GM23248 (cell line): ENCODE data around the gene CAMTA1. TPM values are rescaled to one million over a fixed set of nuclear protein-coding genes. Genes with fewer than 3 reads are reported as not detected.
A peak's percentile ranks its signal among the peaks of the same experiment; 100 is the strongest.

Experiments
- DNase-seq: peaks from one replicate; pipeline ENCODE4 v3.0.0-alpha.2; 2015
- H2AFZ ChIP-seq: fragments of 200-600 bp; sonication (generic); 2 replicates; pipeline ENCODE4 v1.6.1; 2016; ENCODE audit warnings: antibody characterized with exemption
- H3F3A ChIP-seq: fragments of 200-600 bp; sonication (generic); 2 replicates; pipeline ENCODE4 v1.6.1; 2016; ENCODE audit warnings: mild to moderate bottlenecking, antibody characterized with exemption, mixed run types; ENCODE audit not compliant: insufficient read depth
- H3K27ac ChIP-seq: fragments of 200-600 bp; sonication (generic); 2 replicates; pipeline ENCODE4 v1.5.1; 2016; ENCODE audit warnings: mild to moderate bottlenecking
- H3K27me3 ChIP-seq: fragments of 200-600 bp; sonication (generic); replicated peaks from 2 replicates; pipeline ENCODE4 v1.6.1; 2016; ENCODE audit warnings: mild to moderate bottlenecking; ENCODE audit not compliant: insufficient read depth
- H3K36me3 ChIP-seq: fragments of 200-600 bp; sonication (generic); 2 replicates; pipeline ENCODE4 v1.6.1; 2016; ENCODE audit warnings: low read depth, mild to moderate bottlenecking
- H3K4me1 ChIP-seq: fragments of 200-600 bp; sonication (generic); 2 replicates; pipeline ENCODE4 v1.6.1; 2016; ENCODE audit warnings: mild to moderate bottlenecking; ENCODE audit not compliant: insufficient read depth
- H3K4me2 ChIP-seq: fragments of 200-600 bp; sonication (generic); one replicate; pipeline ENCODE4 v1.6.1; 2016; ENCODE audit warnings: mild to moderate bottlenecking; ENCODE audit not compliant: unreplicated experiment
- H3K4me3 ChIP-seq: fragments of 200-600 bp; sonication (generic); 2 replicates; pipeline ENCODE4 v1.5.1; 2016; ENCODE audit warnings: mild to moderate bottlenecking
- H3K79me2 ChIP-seq: fragments of 200-600 bp; sonication (generic); 2 replicates; pipeline ENCODE4 v1.6.1; 2016; ENCODE audit warnings: mild to moderate bottlenecking; ENCODE audit not compliant: insufficient read depth
- H3K9ac ChIP-seq: fragments of 200-600 bp; sonication (generic); 2 replicates; pipeline ENCODE4 v1.6.1; 2016; ENCODE audit warnings: mild to moderate bottlenecking
- H3K9me2 ChIP-seq: fragments of 200-600 bp; sonication (generic); 2 replicates; pipeline ENCODE4 v1.6.1; 2016; ENCODE audit warnings: mixed run types, mild to moderate bottlenecking, moderate library complexity; ENCODE audit not compliant: insufficient read depth
- H3K9me3 ChIP-seq: fragments of 200-600 bp; sonication (generic); one replicate; pipeline ENCODE4 v1.6.1; 2017; ENCODE audit warnings: low read depth
- H4K20me1 ChIP-seq: fragments of 200-600 bp; sonication (generic); 2 replicates; pipeline ENCODE4 v1.6.0; 2016; ENCODE audit not compliant: insufficient read depth
- EZH2 ChIP-seq: fragments of 200-600 bp; sonication (generic); IDR thresholded peaks from 2 replicates; pipeline ENCODE4 v1.6.1; 2018; ENCODE audit warnings: antibody characterized with exemption, mild to moderate bottlenecking; ENCODE audit not compliant: insufficient read depth, poor library complexity, severe bottlenecking
- EZH2phosphoT487 ChIP-seq: fragments of 200-600 bp; sonication (generic); IDR thresholded peaks from 2 replicates; pipeline ENCODE4 v1.6.1; 2018; ENCODE audit warnings: antibody characterized with exemption, moderate library complexity, mild to moderate bottlenecking, low read depth; ENCODE audit not compliant: insufficient read depth
- WGBS, 2 experiments: methylation state at CpG; one replicate each; pipeline ENCODE4 v1.1.6; 2015 to 2017; ENCODE audit warnings: low lambda C conversion rate in 2 of 2, low coverage in 1 of 2; ENCODE audit errors: missing lambda C conversion rate in 2 of 2; 5-methylcytosine and 5-hydroxymethylcytosine counted together
- in situ Hi-C: fragments of 300-500 bp; cut with MboI; formaldehyde crosslinking; loops from 2 replicates; pipeline ENCODE4 v1.15.0; 2020
- polyA plus RNA-seq: library from polyadenylated mRNA; unstranded; fragments of >200 nt; fragmentation: Nextera tagmentation; extraction: Ambion mirVana; gene quantifications from 2 replicates; pipeline ENCODE4 v1.2.1, GENCODE V29; 2016
- total RNA-seq: library from RNA; depleted of rRNA; stranded (reverse); fragments of >200 nt; shearing (Covaris generic); gene quantifications from 2 replicates; pipeline ENCODE4 v1.2.3, GENCODE V29; 2014

The CAMTA1 gene
- total and polyA plus RNA-seq, 2 experiments from 2014 or later = 50.1 to 165 TPM

DNA sequence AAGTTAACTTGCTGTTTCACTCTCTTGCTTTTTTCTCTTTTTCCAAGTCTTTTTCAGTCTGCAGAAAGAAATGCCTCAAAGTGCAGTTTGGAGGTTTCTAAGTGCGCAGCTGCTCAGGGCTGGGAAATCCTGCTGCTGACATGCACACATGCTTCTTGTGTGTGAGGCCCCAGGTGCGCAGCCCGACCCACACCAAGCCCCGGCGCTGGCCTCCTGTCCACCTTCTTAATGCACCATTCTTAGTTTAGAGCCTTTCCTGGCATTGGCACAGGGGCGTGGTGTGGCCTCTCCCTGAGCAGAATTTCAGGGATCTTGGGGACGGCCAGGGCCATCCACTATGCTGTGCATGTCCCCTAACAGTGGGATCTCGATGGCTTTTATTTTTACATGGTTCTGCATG, 315.2 kb downstream of the CAMTA1 start:
- WGBS, 2 experiments = 29 to 44% methylated on average over 8 of the region's 8 CpGs
- no peaks in the 10 kb centered on the region for H3K9me2 ChIP-seq
- H3K9me3 ChIP-seq = no peaks in the 10 kb centered on the region
- H3K4me1 ChIP-seq = no peaks in the 10 kb centered on the region
- DNase-seq = no peak
- peaks cover 7% of the 10 kb centered on the region for H3F3A ChIP-seq
- in situ Hi-C loops = no loop called here
- no peak overlapping the region for H3K27ac ChIP-seq
- H3K9ac ChIP-seq = no peak overlapping the region
- no peaks in the 10 kb centered on the region for H4K20me1 ChIP-seq
- H3K36me3 ChIP-seq = no peaks in the 10 kb centered on the region
- no peak for TF ChIP-seq EZH2
- TF ChIP-seq EZH2phosphoT487 = no peak
- H3K4me3 ChIP-seq = no peak overlapping the region
- H3K27me3 ChIP-seq = peaks cover 61% of the 10 kb centered on the region
- H3K79me2 ChIP-seq = no peaks in the 10 kb centered on the region
- H2AFZ ChIP-seq = no peak overlapping the region
- no peak overlapping the region for H3K4me2 ChIP-seq

DNA sequence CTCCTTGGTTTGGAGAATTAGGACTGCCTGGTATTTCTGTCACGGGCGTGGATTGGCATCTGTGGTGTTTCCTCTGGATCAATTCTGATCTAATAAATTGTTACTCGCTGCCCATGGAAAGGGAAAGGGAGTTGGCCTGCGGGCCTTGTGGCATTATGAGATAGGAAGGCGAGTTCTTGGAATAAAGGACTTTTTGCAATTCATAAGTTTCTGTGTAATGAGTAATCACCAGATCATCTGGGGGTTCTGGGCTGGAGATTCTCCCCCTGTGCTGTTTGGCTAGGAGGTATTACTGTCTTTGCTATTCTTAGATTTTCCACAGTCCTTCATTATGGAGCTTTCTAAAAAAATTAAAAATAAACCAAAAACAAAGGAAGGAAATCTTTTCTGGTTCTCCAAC, 315.9 kb downstream of the CAMTA1 start:
- Histone ChIP-seq H3K4me2 (no peak overlapping the region), H3K9ac (no peak overlapping the region), H3K36me3 (no peaks in the 10 kb centered on the region), H3K4me1 (no peaks in the 10 kb centered on the region), H3K27ac (no peak overlapping the region), H4K20me1 (no peaks in the 10 kb centered on the region), H2AFZ (no peak overlapping the region), H3K27me3 (peaks cover 57% of the 10 kb centered on the region), H3K9me3 (no peaks in the 10 kb centered on the region), H3K4me3 (no peak overlapping the region), H3K9me2 (no peaks in the 10 kb centered on the region), H3K79me2 (no peaks in the 10 kb centered on the region), H3F3A (peaks cover 7% of the 10 kb centered on the region)
- DNase-seq = no peak
- WGBS, 2 experiments = 49 to 52% methylated on average over 5 of the region's 5 CpGs
- in situ Hi-C loops = no loop called here
- TF ChIP-seq EZH2phosphoT487 = no peak
- no peak for TF ChIP-seq EZH2

DNA sequence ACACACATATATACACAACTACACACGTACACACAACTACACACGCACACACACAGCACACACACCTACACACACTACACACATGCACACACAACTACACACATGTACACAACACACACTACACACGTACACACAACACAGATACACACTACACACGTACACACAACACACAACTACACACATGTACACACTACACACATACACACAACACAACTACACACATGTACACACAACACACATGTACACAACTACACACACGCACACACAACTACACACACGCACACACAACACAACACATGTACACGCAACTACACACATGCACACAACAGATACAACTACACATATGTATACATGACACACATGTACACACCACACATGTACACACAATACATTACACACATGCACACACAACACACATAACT, 318.1 kb downstream of the CAMTA1 start:
- no peak for DNase-seq
- Histone ChIP-seq H4K20me1 (no peaks in the 10 kb centered on the region), H3K36me3 (no peaks in the 10 kb centered on the region), H3K4me3 (no peak overlapping the region), H3K79me2 (no peaks in the 10 kb centered on the region), H3K9me2 (no peaks in the 10 kb centered on the region), H3K9ac (no peak overlapping the region), H3K27me3 (peaks cover 47% of the 10 kb centered on the region), H3K4me1 (no peaks in the 10 kb centered on the region), H2AFZ (no peak overlapping the region), H3K27ac (no peak overlapping the region), H3K9me3 (no peaks in the 10 kb centered on the region), H3F3A (peaks cover 7% of the 10 kb centered on the region), H3K4me2 (no peak overlapping the region)
- in situ Hi-C loops = no loop called here
- no peak for TF ChIP-seq EZH2phosphoT487
- TF ChIP-seq EZH2 = no peak
- WGBS, 2 experiments = 54 to 63% methylated on average over 5 to 7 of the region's 7 CpGs

DNA sequence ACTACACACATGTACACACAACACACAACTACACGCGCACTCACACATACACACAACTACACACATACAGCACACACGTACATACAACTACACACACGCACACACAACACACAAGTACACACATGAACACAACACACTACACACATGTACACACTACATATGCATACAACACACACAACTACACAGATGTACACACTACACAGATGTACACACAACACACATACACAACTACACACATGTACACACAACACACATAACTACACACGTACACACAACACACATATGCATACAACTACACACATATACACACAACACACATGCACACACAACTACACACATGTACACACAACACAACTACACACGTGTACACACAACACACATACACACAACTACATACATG, 318.6 kb downstream of the CAMTA1 start:
- TF ChIP-seq EZH2 = no peak
- no peak for TF ChIP-seq EZH2phosphoT487
- Histone ChIP-seq H3K27me3 (peaks cover 48% of the 10 kb centered on the region), H3K9me3 (no peaks in the 10 kb centered on the region), H3K27ac (no peak overlapping the region), H2AFZ (no peak overlapping the region), H3F3A (peaks cover 7% of the 10 kb centered on the region), H3K4me1 (no peaks in the 10 kb centered on the region), H3K9me2 (no peaks in the 10 kb centered on the region), H3K4me3 (no peak overlapping the region), H3K36me3 (no peaks in the 10 kb centered on the region), H3K79me2 (no peaks in the 10 kb centered on the region), H3K9ac (no peak overlapping the region), H4K20me1 (no peaks in the 10 kb centered on the region), H3K4me2 (no peak overlapping the region)
- in situ Hi-C loops = no loop called here
- no peak for DNase-seq
- 46 to 61% methylated on average over 4 to 6 of the region's 6 CpGs for WGBS, 2 experiments

DNA sequence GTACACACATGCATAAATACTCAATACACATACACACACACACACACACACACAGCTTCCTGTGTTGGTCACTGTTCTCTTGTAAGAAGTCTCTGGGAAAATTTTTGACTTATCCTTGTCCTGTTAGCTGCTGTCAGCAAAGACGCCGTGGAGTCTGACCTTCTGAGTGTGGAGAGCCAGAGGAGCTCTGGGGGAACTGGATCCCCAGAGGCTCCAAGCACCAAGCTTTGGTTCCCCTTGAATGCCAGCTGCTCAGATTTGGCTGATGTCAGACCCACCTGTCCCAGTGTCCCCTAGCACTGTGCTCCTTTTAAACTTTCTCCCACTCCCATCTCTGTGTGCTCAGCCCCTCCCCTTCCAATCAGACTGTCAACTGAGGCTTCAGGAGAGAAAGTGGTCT, 319.1 kb downstream of the CAMTA1 start:
- H3K4me2 ChIP-seq = no peak overlapping the region
- peak; percentile 24 for DNase-seq
- peaks cover 7% of the 10 kb centered on the region for H3F3A ChIP-seq
- H3K9me3 ChIP-seq = no peaks in the 10 kb centered on the region
- TF ChIP-seq EZH2 (no peak), EZH2phosphoT487 (no peak)
- H3K4me3 ChIP-seq = no peak overlapping the region
- in situ Hi-C loops = no loop called here
- H3K4me1 ChIP-seq = no peaks in the 10 kb centered on the region
- no peak overlapping the region for H3K9ac ChIP-seq
- WGBS, 2 experiments = 10 to 45% methylated on average over 2 of the region's 2 CpGs
- no peaks in the 10 kb centered on the region for H3K9me2 ChIP-seq
- no peak overlapping the region for H2AFZ ChIP-seq
- H3K27me3 ChIP-seq = peaks cover 46% of the 10 kb centered on the region
- no peak overlapping the region for H3K27ac ChIP-seq
- no peaks in the 10 kb centered on the region for H3K36me3 ChIP-seq
- H4K20me1 ChIP-seq = no peaks in the 10 kb centered on the region
- no peaks in the 10 kb centered on the region for H3K79me2 ChIP-seq
